GM19239 (cell line): ENCODE measurements around the gene GNAO1.

Experiments
- DNase-seq: peaks from one replicate; pipeline ENCODE4 v3.0.0; 2011; ENCODE audit warnings: low spot score; ENCODE audit not compliant: insufficient read length
- FAIRE-seq: peaks from 2 replicates; lab custom pipeline; 2011; peaks lifted over from hg19 to GRCh38; lab: Jason Lieb, UNC

The GNAO1 gene

DNA sequence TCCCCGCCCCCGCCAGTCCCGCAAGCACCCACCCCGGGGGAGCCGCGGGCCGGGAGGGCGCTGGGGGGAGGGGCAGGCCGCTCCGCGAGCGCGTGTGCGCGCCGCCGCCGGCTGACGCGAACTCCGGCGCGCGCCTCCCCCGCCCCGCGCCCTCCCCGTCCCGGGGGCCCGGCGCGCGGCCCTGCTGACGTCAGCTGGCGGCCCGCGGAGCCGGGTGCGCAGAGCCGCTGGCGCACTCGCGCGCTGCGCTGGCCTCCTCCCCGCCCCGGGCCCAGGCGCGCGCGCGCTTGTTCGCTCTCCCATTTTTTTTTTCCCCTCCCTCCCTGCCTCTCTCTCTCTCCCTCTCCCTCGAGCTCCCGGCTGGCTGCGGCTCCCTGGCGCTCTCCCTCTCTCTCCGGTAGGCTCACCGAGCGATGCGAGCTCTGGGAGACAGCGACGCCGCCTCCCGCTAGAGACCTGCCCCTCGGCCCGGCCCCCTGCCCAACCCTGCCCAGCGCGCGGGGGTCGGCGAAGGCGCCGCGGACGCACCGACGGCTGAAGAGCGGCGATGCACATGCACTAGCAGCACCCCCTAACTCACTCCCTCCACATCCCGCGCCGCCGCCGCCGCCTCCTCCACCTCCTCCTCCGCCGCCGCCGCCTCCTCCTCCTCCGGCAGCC is at the start of gene GNAO1:
GNAO1 (plus strand) TSS at position 334 of the 660 bp plus-strand sequence. CDS start 747 bp downstream, outside the sequence.
- DNase-seq (no peak), FAIRE-seq (no peak)

DNA sequence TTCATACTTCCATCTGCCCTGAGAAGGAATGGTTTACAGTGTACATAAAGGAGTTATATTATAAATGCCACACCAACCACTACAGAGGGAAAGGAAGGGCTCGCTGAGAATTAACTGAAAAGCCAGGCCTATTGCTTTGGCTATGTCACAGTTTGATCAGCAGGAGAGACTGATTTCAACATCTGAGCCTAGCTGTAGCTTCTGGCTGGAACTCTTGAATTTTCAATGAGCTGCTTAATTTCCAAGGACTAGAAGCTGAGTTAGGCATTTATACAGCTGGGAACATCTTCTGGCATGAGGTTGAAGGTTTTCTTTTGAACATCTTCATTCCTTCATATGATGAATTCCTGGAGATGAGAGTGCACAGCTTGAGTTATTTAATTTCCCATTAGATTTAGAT is 47.6 kb upstream of the GNAO1 start:
- DNase-seq (no peak), FAIRE-seq (no peak)

- FAIRE-seq (no peak), DNase-seq (no peak)
These were observed 45.9 kb upstream of the GNAO1 start for GRCh38 chr16:56145369-56145768.

- FAIRE-seq (no peak), DNase-seq (no peak)
These were observed 39.7 kb upstream of the GNAO1 start for GRCh38 chr16:56151621-56152020.

- no peak for FAIRE-seq
- DNase-seq: no peak
These were observed 29.6 kb upstream of the GNAO1 start for GRCh38 chr16:56161658-56162057.

DNA sequence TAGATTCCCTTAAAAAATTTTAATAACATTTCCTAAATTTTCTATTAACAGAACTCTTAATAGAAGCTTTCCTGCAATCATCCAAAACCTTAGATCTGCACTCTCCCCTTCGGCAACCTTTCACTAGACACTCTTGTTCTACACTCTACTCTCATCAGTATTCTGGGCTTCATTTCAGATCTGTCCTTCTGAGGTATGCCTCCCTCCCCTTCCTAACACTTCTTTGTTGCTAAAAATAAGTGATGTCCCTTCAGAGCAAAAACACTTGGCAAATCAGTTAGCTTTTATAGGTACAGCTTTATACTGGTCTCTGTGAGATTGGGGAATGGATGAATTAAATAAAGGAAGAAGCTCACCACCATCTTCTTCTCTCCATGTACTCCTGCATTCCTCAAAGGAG is 28.2 kb upstream of the GNAO1 start:
- DNase-seq (no peak), FAIRE-seq (no peak)

GRCh38 chr16:56163938-56164337 is 27.4 kb upstream of the GNAO1 start:
- DNase-seq (no peak), FAIRE-seq (no peak)

GRCh38 chr16:56164636-56165035 is 26.7 kb upstream of the GNAO1 start:
- no peak for FAIRE-seq

GRCh38 chr16:56174411-56174810 is 16.9 kb upstream of the GNAO1 start:
- DNase-seq (no peak), FAIRE-seq (no peak)

More at GRCh38 chr16:56164636-56165035, 26.7 kb upstream of the GNAO1 start:
- DNase-seq: no peak

DNA sequence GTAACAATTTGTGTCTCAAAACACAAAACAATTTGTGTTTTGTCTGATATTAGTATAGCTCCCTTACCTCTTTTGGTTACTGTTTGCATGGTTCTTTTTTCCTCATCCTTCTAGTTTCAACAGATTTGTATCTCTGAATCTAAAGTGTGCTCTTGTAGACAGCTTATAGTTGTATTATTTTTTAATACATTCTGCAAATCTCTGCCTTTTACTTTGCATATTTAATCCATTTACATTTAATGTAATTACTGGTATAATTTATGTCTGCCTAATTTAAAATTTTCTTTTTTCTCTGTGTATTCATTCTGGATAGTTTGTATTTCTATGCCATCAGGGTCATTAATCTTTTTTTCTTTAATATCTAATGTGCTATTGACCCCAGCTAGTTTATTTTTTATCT is 9.9 kb upstream of the GNAO1 start:
- DNase-seq: no peak
- FAIRE-seq: no peak

DNA sequence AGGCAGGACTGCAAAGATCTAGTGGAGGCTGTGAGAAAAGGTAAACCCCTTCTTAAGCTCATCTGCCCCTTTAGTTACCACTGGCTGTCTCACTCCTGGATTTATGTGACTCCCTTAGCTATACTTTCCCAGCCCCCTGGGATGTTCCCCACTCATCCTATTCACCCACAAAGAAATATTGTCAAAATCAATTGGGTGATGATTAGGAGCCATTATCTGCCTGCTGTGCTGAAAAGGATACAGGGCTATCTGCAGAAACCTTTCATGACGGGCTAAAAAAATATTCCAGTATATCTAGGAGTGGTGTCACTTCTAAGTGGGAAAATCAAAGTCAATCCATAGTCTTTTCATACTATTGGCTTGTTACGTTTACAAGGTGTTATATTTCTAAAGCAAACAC is 8.0 kb upstream of the GNAO1 start:
- FAIRE-seq: no peak
- DNase-seq: no peak

DNA sequence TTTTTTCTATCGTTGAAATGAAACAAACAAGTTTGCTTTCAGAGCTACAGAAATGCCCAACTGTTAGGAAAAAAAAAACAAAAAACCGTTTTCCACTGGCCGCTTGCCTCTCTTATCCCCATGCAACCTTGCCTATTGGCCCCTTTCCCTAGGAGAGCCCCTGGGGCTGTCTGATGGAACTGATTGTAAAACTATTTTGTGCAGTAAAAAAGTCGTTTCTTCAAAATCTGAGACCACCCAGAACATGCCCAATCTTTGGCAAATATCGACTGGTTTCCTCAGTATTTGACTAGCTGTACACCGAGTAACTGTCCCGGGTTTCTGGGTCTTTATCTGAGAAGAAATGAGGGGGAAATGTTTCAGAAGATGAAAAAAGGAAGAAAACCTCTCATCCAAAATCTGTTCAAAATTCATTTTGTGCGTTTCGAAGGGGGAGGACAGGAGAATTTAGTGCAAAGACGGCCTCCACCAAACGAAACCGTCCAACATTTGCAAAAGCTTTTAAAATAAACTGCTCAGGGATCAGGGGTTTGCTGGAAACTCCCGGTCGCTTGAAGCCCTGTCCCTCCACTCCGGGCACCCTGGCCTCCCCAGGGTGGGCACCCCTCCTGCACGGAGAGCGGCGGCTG is 1.1 kb upstream of the GNAO1 start:
- FAIRE-seq (no peak), DNase-seq (no peak)

DNA sequence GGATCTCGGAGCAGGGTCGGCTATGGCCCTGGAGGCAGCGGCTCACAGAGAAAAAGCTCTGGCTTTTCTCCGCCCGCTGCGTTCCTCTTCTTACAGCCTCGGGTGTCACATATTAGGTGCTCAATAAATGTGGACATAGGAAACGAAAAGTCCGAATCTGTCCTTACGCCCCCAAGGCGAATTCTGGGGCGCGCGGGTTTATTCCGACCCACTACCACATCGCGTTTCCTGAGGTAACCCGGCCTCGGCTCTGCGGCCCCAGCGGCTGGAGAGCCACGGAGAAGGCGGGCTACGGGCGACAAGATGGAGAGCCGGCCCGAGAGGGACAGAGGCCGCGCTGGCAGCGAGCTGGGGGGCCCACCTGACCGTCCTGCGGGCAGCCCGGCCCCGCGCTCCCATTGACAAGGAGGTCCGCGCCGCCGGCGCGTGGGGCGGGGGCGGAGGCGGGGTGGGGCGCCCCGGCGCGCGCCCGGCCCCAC is 573 bp upstream of the GNAO1 start:
- no peak for DNase-seq
- no peak for FAIRE-seq

- DNase-seq: no peak
- FAIRE-seq: no peak
These were observed 746 bp downstream of the GNAO1 start for GRCh38 chr16:56191835-56192634.

- FAIRE-seq: no peak
- DNase-seq: no peak
These were observed 1.3 kb downstream of the GNAO1 start for GRCh38 chr16:56192635-56192945.

DNA sequence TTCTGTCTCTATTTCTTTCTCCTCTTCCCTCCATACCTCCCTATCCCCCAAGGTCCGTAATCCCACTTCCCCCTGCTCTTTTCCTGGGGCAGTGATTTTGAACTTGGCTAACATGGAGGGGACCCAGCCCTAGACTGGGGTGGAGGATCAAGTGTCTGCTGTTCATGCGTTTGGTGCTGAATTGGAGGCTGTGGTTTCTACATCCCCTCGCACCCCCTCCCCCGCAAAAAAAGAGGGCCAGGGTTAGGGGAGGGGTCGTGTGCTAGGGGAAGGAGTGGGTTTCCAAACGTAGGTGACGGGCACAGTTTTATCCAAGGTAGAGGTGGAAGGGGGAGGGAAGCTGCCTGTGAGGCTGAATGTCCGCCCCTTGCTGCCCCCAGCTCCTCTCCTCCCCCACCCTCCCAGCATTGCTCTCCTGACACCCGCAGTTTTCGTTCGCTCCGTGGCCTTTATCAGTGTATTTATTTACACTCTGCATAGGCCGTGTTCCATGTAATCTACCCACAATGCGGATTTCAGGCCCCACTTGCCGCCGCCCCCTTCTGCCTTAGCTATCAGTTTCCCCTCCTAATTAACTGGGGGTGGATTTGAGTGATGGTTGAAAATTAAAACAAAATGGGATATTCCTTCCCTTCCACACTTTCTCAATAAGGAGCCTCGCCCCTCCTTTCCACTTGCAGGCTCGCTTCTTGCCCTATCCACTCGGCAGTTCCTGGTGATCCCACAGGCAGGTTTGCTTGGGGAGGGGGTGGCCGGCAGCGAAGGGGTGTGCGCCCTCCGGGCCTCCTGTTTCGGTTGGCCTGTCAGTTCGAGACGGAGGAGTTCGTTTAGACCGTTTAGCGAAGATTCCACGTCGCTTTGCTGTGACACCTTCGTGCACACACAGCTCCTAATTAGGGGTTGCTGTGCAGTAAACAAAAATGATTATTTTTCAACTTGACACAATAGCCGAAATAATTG is 2.0 kb downstream of the GNAO1 start:
- FAIRE-seq: no peak
- no peak for DNase-seq

DNA sequence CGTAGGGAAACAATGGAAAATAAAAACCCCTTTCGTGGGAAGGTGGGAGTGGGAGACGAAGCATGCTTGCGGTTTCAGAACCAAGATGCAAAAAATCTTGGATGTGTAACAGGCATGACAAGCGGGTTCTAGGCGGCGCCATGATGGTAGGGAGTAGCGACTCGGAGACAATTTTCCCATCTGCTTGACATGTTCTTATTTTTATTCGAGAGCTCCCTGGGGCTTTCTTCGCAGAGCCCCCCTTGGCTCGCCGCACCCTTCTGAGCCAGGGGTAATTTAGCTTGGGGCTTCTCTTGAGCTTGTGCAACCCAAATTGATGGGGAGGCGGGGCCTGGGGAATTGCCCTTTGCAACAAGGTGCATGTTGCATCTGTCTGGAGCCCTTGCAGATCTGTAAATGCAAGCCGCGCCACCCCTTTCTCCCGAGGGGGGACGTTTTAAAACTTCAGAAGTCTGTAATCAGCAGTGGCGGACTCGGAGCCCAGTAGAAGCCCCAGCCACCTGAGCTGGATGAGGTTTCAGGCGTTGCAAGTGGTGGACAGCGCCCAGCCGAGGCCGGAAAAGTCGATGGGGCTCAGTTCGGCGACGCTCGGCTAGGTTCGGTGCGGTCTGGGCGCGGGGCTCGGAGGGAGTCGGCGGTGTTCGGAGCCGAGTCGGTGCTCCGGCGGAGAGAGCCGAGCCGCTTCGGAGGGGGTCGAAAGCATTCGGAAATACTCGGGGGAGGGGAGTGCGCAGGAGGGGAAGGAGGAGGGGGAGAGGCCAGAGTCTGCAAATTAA is 2.9 kb downstream of the GNAO1 start:
- FAIRE-seq (no peak), DNase-seq (no peak)

- no peak for FAIRE-seq
- DNase-seq: no peak
These were observed 3.9 kb downstream of the GNAO1 start for GRCh38 chr16:56195151-56195550.

GRCh38 chr16:56196381-56196780 is 5.1 kb downstream of the GNAO1 start:
- DNase-seq (no peak), FAIRE-seq (no peak)
